EL (cell line): ENCODE results near the gene PRSS8.
"Not testable (repeated sequence)": the region's sequence is repeated elsewhere in the genome, so short reads cannot be mapped to it uniquely, and the experiment has no call there.

Experiments used
- DNase-seq: peaks from one replicate; pipeline ENCODE4 v3.0.0-alpha.2; 2016

Gene PRSS8

DNA sequence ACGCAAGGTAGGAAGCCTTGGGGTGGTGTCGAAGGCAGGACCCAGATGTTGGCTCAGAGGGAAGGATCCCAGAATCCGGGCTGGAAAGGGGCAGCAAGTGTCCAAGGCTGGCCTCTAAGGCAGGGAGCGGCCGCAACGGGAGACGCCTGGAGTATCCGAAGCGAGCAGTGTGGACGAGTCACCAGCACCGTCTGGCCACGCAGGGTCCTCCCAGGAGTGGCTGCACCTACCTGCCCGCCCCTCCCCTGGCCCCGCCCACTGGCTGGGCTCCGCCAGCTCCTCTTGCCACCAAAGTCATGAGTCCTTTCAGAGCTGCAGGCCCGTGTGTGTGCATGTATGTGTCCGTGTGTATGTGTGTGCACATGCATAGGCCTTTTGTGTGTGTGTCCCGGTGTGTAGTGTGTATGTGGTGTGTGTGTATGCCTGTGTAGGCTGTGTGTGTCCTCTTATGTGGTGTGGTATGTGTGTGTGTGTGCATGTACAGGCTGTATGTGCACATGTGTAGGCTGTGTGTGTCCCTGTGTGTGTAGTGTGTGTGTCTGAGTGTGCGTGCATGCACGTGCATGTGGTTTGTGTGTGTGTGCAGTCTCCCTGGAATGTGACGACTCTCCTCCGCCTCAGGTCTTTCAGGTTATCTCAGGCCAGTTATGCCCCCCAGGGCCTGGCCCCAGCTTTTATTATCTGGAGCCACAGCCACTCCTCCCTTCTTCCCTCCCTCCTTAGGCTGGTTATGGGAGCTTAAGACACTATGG lies at the start of gene PRSS8:
Gene PRSS8 (minus strand): TSS at position 193 of the 752 bp plus-strand sequence. CDS start 229 bp downstream, outside the sequence.
- no peak for DNase-seq

DNA sequence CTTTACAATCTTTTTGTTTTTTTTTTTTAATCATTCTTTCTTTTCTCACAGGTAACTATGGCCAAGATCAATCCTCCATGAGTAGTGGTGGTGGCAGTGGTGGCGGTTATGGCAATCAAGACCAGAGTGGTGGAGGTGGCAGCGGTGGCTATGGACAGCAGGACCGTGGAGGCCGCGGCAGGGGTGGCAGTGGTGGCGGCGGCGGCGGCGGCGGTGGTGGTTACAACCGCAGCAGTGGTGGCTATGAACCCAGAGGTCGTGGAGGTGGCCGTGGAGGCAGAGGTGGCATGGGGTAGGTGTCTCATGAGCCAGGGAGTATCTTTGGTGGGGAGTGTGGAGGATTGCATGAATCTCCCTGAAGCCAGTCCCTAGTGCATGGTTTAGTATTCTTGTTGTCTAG lies 49.4 kb upstream of the PRSS8 start:
- no peak for DNase-seq

DNA sequence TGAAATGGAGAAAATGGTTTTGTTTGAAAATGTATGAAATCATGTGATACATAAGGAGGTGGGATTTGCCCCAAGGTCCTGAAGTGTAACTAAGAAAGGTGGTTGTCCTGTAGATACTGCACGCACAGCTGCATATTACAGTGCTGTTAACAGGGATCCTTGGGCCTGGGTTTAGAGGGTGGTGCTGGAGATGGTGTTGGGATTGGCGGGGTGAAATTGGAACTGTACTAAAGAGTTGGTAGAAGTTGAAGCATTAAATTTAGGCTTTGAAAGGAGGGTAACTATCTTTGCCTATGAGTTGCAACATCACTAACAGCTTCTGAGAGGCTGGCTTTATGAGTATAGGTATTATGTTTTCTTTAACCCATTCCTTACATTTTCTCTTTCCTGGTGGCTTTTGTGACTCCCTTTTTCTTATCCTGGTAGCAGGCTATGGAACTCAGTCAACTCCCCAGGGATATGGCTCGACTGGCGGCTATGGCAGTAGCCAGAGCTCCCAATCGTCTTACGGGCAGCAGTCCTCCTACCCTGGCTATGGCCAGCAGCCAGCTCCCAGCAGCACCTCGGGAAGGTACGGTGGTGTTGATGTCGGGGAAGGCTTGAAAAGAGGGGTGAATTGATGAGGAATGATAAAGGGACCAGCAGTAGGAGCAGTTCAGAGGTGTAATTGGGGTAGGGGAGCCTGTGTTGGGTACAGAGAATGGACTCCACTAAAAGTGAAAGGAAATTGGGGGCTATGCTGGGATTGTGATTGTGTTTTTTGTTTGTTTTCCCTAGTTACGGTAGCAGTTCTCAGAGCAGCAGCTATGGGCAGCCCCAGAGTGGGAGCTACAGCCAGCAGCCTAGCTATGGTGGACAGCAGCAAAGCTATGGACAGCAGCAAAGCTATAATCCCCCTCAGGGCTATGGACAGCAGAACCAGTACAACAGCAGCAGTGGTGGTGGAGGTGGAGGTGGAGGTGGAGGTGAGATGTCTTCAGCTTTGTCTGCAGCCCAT lies 48.2 kb upstream of the PRSS8 start:
- no peak for DNase-seq

DNA sequence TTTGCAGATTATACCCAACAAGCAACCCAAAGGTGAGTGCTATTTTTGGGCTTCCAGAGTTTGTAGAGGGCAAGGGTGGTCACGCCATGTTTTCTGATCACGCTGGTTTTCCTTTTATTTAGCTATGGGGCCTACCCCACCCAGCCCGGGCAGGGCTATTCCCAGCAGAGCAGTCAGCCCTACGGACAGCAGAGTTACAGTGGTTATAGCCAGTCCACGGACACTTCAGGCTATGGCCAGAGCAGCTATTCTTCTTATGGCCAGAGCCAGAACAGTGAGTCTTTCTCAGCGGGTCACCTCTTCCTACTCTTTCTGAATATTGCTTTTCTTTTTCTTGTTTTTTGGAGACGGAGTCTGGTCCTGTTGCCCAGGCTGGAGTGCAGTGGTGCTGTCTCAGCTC lies 46.9 kb upstream of the PRSS8 start:
- no peak for DNase-seq

DNA sequence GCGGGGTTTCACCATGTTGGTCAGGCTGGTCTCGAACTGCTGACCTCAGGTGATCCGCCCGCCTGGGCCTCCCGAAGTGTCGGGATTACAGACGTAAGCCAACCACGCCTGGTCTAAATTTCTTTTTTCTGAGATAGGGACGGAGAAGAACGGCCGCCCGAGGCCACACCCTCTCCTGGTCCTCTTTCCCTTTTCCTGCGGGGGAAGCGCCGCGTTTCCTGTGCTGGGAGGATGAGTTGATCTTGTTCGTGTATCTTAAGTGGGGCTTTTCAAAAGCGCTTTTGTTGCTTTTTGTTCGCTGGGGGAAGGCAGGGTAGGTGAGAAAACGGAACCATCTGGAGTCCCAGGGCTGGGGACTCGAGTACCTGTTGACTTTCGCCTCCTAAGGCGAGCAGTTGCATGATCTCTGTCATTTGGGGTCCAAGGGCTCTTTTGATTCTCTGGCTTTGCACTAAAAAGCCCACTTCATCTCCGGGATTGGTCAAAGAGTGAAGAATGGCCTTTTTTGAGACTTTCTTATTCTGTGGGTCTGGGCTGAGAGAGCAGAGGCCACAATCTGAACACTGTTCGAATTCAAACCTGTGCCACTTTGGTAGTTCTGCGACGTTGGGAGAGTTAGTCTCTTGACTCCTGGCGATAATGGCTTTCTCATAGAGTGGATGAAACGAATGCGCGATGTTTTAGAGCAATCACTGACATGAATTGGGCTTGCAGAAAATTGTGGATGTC lies 45.7 kb upstream of the PRSS8 start:
- DNase-seq: peak; percentile 54

DNA sequence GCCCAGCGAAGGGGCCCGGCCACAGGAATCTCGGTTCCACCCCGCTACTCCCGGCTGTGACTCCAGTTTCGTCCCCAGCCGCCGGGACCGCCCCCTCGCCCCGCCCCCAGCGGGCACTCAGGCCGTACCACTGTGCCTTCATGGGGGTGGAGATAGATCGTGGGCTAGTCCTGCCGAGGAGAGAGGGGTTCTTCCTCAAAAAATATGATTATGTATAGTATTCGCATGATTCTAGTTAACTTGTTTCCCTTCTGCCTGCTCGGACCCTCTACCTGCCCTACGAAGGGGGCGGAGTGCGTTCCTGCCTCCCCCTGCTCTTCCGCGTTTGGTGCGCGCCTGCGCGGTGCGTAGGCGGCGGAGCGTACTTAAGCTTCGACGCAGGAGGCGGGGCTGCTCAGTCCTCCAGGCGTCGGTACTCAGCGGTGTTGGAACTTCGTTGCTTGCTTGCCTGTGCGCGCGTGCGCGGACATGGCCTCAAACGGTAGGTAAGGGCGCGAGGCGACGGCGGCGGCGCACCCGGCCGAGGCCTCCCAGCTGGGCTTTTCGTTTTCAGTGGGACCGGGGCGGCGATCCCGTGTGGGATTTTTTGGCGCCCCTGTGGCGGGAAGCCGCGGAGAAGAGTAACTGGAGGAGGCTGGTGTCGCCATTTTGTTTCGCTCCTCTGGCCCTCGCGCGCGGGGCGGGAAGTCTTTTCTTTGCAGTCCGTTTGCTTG lies 44.4 kb upstream of the PRSS8 start, which contains the start of gene FUS:
Gene FUS (plus strand): TSS at position 393 of the 713 bp plus-strand sequence. CDS start 76 bp downstream, at position 469.
- DNase-seq: peak; percentile 84

DNA sequence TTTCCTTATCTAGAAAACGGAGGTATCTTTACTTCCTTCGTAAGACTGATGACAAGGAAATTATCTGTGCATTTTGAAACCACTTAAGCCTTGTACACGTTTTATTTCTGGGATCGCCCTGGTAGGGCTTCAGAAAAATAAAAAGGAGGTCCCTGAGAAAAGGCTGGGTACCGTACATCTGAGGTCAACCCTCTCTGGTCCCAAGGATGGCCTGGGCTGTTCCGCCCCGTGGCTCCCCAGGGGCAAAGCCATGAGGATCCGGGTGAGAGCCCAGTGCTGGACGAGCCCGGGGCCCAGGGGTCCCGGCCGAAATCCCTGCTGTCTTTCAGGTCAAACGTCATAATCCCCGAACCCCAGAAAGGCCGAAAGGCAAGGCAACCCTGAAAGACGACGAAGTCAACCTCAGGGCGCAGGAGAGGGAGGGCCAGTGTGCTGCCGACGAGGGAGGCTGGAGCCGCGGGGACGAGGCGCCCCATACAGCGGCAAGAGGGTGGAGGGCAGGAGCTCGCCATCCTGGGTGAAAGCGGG lies 43.8 kb upstream of the PRSS8 start:
- no peak for DNase-seq

DNA sequence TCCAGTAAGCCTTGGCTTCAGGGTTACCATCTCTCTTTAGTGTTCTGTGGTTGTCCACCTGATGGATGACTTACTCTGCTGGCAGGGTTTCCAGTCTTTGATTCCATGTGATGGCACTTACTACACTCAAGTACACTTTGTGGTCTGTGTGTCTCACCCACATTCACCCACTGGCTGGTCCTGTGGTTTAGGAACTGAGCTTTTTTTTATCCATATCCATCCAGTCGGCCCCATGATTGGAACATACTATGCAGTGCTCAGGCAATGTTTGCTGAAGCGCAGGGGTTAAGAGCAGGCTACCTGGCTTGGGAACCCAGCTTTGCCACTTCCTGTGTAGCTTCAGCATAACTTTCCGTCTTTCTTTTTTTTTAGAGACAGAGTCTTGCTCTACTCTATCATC lies 41.6 kb upstream of the PRSS8 start:
- peak; percentile 53 for DNase-seq

DNA sequence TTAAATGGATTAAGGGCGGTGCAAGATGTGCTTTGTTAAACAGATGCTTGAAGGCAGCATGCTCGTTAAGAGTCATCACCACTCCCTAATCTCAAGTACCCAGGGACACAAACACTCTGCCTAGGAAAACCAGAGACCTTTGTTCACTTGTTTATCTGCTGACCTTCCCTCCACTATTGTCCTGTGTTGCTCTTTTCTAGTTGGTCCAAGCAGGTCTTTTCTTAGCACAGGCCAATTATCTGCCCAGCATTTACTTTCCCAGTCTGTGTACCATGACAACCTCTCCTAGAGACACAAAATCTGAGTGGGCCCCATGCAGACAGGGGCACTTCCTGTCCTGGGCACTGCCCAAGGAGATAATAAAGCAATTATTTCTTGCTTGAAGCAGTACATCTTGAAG lies 34.5 kb upstream of the PRSS8 start:
- not testable (repeated sequence) for DNase-seq

DNA sequence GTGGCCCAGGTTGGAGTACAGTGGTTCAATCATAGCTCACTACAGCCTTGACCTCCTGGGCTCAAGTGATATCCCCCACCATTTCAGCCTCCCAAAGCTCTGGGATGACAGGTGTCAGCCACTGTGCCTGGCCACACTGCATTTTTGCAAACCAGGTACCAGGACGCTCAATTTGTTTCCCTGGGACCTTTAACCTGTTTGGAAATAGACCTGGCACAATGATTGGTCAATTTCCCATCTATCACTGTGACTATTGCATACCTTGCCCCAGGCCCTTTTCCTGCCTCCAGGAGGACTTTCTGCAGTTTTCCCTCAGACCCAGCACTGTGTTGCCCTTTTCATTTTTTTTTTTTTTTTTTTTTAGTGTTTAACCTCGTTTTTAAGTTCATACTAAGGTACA lies 33.3 kb upstream of the PRSS8 start:
- no peak for DNase-seq

DNA sequence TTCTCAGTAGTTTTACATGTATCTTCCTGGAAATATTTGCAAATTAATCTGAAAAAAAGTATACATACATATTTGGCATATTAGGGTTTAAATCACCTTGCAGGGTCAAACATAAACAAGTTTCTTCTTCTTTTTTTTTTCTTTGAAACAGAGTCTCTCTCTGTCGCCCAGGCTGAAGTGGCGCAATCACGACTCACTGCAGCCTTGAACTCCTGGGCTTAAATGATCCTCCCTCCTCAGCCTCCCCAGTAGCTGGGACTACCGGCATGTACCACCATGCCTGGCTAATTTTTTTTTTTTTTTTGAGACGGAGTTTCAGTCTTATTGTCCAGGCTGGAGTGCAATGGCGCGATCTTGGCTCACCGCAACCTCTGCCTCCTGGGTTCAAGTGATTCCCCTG lies 31.8 kb upstream of the PRSS8 start:
- no peak for DNase-seq

DNA sequence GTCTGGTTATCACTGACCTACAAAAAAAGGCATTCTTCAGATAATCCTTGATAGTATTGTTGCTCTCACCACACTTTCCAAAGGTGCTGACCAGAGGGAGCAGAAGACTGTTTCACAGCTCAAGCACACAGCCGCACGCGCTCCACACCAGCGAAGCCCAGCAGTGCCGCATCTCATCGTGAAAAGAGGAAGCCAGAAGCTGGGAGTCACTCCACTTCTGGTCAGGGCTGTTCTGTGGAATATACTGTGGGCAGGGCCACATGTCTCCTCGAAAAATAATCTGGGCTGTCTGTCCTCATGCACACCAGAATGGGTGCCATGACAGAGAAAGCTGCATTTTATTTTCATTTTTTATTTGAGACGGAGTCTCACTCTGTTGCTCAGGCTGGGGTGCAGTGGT lies 21.6 kb upstream of the PRSS8 start:
- no peak for DNase-seq

DNA sequence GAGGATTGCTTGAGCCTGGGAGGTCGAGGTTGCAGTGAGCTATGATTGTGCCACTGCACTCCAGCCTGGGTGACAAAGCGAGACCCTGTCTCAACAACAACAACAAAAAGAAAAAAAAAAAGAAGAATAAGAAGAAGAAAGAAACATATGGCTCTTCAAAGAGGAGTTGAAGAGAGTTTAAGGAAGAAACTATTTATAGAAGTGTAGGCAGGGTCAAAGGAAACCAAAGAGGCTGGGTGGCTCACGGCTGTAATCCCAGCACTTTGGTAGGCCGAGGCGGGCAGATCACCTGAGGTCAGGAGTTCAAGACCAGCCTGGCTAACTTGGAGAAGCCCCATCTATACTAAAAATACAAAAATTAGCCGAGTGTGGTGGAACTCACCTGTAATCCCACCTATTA lies 15.4 kb upstream of the PRSS8 start:
- not testable (repeated sequence) for DNase-seq

DNA sequence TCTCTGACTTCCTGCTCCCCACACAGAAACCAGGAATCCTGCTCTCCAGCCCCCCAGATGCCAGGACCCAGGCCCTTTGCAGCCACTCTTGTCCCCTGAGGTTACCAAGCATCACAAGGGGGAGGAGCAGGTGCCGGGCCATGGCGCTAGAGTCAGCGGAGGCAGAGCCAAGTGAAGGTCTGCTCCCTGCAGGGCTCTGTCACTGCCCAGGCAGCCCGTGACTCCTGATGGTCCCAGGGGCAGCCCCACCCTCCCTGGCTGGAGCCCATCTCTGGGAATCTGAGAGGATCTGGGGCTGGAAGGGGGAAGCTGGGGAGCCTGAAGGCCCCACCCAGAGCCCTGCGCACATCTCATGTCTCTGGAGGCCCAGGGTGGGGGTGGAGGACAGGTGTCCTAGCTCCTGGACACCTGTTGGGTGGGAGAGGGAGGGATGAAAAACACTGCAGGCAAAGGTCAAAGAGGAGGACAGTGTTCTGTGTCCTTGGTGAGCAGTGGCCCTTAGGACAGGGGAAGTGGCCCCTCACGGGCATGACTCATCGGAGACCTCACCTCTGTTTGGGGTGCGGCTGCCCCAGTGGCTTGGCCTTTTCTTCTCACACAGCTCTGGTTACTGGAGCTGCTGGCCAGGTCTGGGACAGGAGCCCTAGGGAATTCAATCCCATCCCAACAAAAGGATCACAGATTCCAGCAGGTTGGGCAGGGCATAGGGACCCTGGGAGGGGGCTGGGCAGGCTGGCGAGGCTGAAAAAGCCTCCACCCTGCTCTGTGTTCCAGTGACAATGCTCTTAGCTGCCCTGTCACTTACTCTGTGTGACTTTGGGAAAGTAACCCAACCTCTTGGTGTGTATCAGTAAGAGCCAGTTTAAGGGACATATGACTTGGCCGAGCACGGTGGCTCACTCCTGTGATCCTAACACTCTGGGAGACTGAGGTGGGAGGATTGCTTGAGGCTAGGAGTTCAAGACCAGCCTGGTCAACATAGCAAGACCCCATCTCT lies 14.7 kb upstream of the PRSS8 start, which contains the start of gene PRSS36:
Gene PRSS36 (minus strand): TSS at position 173 of the 997 bp plus-strand sequence. CDS start 31 bp downstream, at position 142.
- no peak for DNase-seq

DNA sequence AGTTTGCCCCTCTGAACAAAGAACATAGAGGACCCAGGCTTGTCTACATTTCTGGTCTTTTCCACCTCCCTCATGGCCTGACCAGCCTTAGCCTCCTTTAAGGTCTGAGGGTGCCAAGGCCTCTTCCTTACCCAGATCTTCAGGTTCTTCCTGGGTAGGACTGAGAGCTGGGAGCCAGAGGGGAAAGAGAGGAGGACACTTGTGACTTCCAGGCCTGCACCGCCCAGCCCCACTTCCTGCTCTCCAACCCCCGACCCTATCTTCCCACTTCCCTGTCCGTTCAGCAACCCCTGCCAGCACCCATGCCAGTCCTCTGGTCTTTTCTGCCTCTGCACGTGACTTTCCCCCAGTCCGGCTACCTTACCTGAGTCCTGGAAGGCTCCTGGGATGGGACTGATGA lies 13.8 kb upstream of the PRSS8 start:
- DNase-seq: no peak

DNA sequence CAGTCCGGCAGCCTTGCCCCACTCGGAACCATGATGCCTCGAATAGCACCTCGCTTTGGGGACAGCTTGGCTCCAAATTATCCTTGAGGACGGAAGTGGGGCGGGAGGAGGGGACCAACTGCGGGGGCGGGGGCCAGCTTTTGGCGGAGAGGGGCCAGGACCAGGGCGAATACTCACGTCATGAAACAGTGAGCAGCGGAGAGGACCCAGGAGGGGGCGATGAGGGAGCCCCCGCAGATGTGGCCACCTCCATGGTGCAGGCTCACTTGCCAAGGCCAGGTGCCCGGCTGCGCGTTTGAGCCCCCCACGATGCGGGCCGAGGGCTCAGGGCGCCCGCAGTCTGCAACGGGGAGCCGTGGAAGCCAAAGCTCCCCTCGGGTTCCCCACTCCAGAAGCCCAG lies 13.4 kb upstream of the PRSS8 start:
- no peak for DNase-seq

DNA sequence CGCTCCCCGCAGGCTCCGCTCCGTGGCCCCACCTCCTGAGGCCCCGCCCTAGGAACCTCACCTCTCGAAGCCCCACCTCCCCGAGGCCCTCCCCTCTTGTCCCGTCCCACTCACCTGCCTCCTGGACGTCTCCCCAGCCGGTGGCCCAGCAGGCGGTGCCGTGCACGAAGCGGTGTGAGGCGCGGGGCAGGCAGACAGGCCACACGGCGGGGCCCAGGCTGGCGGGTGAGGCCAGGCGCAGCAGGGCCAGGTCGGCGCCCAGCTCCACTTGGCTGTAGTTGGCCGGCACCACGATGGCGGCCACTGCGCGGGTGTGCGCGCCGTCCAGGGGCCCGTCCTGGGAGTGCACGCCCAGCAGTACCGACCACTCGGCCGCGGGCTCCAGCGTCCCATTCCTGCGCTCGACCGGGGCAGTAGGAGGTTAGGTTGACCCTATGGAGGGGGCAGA lies 12.8 kb upstream of the PRSS8 start:
- no peak for DNase-seq

DNA sequence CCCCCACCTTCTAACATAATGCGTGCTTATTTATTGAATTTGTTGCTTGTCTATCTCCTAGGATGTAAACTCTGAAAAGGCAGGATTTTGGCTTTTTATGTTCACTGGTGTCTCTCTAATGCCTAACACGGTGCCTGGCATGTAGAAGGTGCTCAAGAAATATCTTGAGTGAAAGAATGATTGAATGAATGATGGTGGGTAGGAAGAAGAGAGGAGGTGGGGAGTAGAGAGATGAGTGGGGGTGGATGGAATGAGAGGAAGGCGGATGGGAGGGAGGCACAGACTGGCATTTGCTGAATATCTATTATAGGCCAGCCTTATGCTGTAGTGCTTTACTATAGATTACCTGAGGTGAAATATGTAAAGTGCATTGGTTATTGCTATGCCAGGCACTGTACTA lies 12.0 kb upstream of the PRSS8 start:
- no peak for DNase-seq

DNA sequence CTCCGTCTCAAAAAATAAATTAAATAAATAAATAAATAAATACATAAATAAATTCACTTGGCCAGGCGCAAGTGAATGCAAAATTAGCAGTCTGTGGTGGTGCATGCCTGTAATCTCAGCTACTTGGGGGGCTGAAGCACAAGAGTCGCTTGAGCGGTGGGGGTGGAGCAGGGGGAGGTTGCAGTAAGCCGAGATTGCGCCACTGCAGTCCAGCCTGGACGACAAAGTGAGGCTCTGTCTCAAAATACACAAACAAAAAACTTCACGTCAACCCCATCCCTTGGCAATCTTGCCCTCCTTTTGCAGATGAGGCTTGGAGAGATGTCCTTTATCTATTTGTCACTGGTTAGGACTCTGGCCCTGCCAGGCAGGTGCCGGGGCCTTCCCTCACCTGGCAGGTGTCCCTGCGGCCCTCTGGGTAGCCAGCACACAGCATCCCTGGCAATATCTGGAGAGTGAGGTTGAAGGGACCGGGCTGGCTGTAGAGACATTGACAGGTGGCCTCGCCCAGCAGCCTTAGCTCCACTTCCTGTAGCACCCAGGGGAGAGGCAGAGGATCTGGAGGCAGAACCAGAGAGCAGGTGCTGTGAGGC lies 10.0 kb upstream of the PRSS8 start:
- no peak for DNase-seq

DNA sequence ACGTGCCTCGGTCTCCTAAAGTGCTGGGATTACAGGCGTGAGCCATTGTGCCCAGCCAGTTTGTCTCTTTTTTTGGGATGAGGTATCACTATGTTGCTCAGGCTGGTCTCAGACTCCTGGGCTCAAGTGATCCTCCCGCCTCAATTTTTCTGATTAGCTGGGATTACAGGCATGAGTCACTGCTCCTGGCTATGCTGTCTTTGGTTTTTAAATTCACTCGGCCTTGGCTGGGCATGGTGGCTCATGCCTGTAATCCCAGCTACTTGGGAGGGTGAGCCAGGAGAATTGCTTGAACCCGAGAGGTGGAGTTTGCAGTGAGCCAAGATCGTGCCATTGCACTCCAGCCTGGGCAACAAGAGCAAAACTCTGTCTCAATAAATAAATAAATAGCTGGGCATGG lies 8.9 kb upstream of the PRSS8 start:
- DNase-seq: not testable (repeated sequence)
